Retinal pigment epithelial cell (primary cell): ENCODE results near the gene TUBB2B.

Experiments
- DNase-seq: peaks from one replicate; pipeline ENCODE4 v3.0.0-alpha.2; 2010; ENCODE audit warnings: low read depth
- H3K4me3 ChIP-seq: 2 replicates; pipeline ENCODE4 v1.5.1; 2011; ENCODE audit warnings: mild to moderate bottlenecking, low read length, control low read depth, moderate library complexity
- TF ChIP-seq, protein P1 (sequence below): conservative IDR thresholded peaks from 2 replicates; pipeline ENCODE4 v1.5.1; 2011; ENCODE audit warnings: low read depth, low read length, control low read depth, inconsistent platforms

TUBB2B gene

DNA sequence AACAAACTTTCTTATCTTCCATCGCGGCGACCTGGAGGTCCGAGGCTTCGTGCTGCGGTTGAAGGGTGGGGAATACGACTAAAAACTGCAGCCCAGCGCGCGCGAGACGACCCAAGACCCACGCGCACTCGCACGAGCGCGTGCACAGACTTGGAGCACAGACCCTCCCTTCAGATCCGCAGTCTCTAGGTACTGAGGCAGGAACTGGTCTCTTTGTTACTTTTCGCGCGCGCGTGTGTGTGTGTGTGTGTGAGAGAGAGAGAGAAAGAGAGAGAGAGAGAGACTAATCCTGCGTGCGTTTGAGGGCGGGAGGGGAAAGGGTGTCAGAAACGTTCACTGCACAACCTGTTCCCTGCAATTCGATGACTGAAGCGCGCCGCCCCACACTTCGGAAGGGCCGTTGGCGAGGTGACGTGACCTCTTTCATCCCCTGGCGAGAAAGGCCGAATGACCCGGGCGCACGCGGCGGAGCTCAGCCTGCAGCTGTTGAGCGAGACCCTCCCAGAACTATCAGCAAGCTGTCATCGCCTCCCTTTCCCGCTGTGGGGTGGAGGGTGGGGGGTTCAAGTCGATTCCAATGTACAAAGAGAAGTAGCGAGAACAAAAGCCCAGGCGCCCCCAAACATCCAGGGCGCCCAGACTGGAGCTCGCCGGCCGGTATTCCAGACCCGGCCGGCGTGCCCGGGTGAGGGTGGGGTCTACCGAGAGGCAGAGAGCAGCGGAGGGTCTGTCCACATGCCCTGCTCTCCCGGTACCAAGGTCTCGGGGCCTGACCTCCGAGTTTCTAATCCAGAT lies 1.5 kb upstream of the TUBB2B start:
- TF ChIP-seq, protein P1, sequence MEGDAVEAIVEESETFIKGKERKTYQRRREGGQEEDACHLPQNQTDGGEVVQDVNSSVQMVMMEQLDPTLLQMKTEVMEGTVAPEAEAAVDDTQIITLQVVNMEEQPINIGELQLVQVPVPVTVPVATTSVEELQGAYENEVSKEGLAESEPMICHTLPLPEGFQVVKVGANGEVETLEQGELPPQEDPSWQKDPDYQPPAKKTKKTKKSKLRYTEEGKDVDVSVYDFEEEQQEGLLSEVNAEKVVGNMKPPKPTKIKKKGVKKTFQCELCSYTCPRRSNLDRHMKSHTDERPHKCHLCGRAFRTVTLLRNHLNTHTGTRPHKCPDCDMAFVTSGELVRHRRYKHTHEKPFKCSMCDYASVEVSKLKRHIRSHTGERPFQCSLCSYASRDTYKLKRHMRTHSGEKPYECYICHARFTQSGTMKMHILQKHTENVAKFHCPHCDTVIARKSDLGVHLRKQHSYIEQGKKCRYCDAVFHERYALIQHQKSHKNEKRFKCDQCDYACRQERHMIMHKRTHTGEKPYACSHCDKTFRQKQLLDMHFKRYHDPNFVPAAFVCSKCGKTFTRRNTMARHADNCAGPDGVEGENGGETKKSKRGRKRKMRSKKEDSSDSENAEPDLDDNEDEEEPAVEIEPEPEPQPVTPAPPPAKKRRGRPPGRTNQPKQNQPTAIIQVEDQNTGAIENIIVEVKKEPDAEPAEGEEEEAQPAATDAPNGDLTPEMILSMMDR: no peak
- DNase-seq: no peak
- H3K4me3 ChIP-seq: peak overlapping the region; percentile 29

DNA sequence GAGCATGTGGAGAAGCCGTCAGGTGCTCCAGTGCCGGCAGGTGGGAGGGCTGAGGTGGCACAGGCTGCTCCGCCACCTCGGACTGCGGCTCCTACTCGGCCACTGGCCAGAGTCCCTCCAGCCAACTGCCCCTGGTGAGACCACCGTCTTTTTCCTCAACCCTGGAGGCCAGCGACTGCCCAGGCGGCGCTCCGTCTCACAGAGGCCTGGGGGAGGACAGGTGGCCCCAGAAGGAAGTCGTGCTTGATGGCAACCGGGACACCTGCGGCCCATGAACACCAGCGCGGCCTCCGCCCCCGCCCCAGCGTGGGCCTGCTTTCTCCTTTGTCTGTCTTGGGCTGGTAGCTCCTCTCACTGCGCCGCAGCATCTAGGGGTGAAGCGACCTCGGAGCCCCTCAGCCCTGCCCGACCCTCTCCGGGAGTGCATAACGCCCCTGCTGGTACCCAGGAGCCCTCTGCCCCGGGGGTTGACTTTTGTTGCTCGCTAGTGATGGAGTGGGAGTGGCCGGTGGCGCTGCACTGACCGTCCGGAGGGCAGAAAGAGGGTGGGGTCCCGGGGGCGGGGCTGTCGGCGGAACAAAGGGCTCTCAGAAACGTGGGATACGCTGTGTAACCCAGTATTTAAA lies 706 bp upstream of the TUBB2B start:
- no peak for DNase-seq
- H3K4me3 ChIP-seq: peak overlapping the region; percentile 57
- TF ChIP-seq, protein P1: no peak

DNA sequence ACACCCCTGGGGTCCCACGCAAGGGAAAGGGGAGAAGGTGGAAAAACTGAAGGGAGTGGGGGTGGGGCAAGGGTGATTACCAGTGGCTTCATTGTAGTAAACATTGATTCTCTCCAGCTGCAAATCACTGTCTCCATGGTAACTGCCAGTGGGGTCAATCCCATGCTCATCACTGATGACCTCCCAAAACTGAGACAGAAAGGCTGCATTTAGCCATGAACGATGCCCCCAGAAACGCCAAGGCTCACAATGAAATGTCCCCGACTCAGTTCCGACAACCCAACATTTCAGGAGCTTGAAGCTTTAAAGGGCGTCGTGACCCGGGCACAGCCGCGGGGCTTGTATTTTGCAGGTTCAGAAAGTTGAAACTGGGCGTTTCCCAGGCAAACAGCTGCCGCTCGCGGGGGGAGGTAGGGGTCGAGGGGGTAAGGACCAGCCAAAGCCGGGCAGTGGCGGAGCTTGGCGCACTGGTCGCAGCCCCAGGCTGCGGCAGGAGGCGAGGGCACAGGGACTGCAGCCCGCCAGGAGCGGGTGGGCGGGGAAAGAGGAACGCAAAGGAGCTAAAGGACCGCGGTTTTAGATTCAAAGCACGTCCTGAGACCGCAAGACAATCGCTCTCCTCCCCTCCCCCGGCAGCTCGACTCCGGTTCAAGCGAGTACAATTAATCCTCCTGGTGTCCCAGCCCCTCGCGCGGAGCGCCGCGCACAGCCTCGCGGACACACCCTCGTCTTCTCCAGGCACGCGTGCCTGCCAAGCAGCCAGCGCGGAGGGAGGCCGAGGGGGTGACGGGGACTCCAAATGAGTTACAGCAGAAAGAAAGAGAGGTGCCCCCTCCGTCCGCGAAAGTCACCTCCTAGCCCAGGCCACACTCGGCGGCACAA lies 731 bp downstream of the TUBB2B start:
- H3K4me3 ChIP-seq: peak overlapping the region; percentile 57
- TF ChIP-seq, protein P1: no peak
- DNase-seq: no peak

DNA sequence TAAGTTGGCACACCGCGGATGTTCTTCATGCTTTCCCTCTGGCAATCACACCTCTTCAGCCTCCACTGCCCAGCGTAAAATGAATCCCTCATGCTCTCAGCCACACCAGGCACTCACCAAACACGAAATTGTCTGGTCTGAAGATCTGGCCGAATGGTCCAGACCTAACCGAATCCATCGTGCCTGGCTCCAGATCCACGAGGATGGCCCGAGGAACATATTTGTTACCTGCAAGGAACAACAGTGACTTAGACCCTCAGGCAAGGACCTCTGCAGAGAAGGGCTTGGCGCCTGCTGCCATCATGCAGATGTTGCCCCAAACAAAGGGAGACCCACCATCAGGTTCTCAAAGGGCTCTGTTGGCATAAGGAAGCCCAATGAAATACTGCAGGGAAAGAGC lies 1.4 kb downstream of the TUBB2B start:
- no peak for DNase-seq
- H3K4me3 ChIP-seq: peak overlapping the region; percentile 57
- TF ChIP-seq, protein P1: no peak

DNA sequence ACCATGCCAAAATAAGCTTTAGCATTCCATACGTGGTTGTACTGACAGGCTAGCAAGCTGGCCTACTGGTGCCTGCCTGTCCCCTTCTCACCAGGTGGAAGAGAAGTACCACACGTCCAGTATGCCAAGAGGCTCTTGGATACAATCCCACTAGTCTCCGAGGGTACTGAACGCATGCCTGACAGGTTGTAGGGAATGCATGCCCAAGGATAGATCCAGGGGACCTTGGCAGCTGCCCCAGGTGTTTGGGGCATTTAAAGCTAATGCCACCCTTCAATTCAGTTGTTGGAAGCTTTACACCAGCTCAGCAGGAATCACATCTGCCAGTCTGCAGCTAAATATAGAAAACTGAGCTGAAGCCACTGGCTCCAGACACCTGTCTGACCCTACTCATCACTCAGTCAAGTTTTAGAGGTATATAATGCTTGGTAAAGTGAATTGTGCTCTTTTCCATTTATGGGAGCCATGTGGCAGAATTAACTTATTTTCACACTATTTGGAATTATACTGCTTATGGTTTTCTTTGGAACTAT lies 4.9 kb downstream of the TUBB2B start:
- no peak for DNase-seq
- H3K4me3 ChIP-seq: no peak overlapping the region
- TF ChIP-seq, protein P1: no peak

DNA sequence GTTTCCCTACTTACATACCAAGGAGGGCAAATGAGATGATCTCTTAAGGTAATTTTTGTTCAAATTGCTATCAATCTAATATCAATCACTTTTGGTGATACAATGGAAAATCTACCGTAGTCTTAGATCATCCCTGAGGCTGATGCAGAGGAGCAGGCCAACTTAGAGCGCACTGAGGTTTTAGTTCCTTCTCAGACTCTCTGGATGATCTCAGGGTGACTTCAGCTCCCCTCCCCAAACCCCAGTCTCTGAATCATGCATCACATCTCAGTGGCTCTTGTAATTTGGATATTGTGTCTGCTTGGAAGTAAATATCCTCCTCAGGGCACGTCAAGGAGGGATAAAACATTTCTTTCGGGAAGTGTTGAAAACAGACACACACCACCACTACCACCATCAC lies 5.9 kb downstream of the TUBB2B start:
- TF ChIP-seq, protein P1: no peak
- DNase-seq: no peak
- no peak overlapping the region for H3K4me3 ChIP-seq
